Astrocyte (in vitro differentiated cells and primary cell): ENCODE results near the gene ICAM5.

Experiments
- EZH2 ChIP-seq: IDR thresholded peaks from 2 replicates; pipeline ENCODE4 v1.6.1; 2012; ENCODE audit warnings: mild to moderate bottlenecking, low read length, inconsistent platforms; ENCODE audit not compliant: insufficient read depth
- TF ChIP-seq, protein P1 (sequence below): IDR thresholded peaks from 2 replicates; pipeline ENCODE4 v1.5.1; 2011; ENCODE audit warnings: low read depth, mild to moderate bottlenecking, inconsistent platforms, low read length, moderate library complexity; ENCODE audit not compliant: insufficient read depth

DNA sequence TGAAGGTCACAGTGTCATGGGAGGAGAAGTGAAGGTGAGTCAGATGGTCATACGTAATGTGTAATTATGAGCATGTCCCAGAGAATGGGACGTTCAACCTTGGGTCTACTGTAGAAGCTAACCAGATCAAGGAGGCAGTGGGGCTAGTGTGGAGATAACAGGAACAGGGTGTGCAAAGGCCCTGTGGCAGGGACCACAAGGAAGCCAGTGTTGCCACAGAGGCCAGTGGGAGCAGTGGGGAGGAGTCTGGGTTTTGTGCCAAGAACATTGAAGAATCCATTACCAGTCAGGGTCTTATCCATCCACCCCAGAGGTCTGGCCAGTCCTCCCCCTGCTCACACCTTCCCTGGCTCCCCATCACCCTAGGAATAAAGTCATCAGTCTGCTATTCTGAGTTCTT is 34.4 kb upstream of the ICAM5 start:
- TF ChIP-seq, protein P1, sequence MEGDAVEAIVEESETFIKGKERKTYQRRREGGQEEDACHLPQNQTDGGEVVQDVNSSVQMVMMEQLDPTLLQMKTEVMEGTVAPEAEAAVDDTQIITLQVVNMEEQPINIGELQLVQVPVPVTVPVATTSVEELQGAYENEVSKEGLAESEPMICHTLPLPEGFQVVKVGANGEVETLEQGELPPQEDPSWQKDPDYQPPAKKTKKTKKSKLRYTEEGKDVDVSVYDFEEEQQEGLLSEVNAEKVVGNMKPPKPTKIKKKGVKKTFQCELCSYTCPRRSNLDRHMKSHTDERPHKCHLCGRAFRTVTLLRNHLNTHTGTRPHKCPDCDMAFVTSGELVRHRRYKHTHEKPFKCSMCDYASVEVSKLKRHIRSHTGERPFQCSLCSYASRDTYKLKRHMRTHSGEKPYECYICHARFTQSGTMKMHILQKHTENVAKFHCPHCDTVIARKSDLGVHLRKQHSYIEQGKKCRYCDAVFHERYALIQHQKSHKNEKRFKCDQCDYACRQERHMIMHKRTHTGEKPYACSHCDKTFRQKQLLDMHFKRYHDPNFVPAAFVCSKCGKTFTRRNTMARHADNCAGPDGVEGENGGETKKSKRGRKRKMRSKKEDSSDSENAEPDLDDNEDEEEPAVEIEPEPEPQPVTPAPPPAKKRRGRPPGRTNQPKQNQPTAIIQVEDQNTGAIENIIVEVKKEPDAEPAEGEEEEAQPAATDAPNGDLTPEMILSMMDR: no peak
- no peak for TF ChIP-seq EZH2
